Daoy (cell line): ENCODE measurements around the gene LRP1B. TPM values are rescaled to one million over a fixed set of nuclear protein-coding genes. Genes with fewer than 3 reads are reported as not detected.

ENCODE experiments used
- DNase-seq: peaks from one replicate; pipeline ENCODE4 v3.0.0-alpha.2; 2015; ENCODE audit warnings: low read depth
- total RNA-seq: library from RNA; depleted of rRNA; stranded (reverse); fragments of >200 nt; shearing (Covaris generic); gene quantifications from 2 replicates; pipeline ENCODE4 v1.2.3, GENCODE V29; 2014

LRP1B gene
- total RNA-seq, 1 experiment from 2014 or later = not detected

GRCh38 chr2:140918426-140918825, 1212.4 kb downstream of the LRP1B start:
- DNase-seq = no peak

GRCh38 chr2:140916410-140916809, 1214.4 kb downstream of the LRP1B start:
- no peak for DNase-seq

GRCh38 chr2:140910683-140911082, 1220.1 kb downstream of the LRP1B start:
- DNase-seq = no peak

- no peak for DNase-seq
These were observed 1225.6 kb downstream of the LRP1B start for GRCh38 chr2:140905083-140905781.

GRCh38 chr2:140895378-140895777, 1235.4 kb downstream of the LRP1B start:
- no peak for DNase-seq

- DNase-seq = no peak
These were observed 1237.1 kb downstream of the LRP1B start for GRCh38 chr2:140893685-140894084.

GRCh38 chr2:140892911-140893637, 1237.7 kb downstream of the LRP1B start:
- no peak for DNase-seq

GRCh38 chr2:140892436-140892835, 1238.4 kb downstream of the LRP1B start:
- no peak for DNase-seq

GRCh38 chr2:140891614-140892212, 1239.1 kb downstream of the LRP1B start:
- DNase-seq = no peak

GRCh38 chr2:140882671-140883620, 1247.9 kb downstream of the LRP1B start:
- DNase-seq = no peak

- no peak for DNase-seq
These were observed 1250.2 kb downstream of the LRP1B start for GRCh38 chr2:140880573-140880972.

GRCh38 chr2:140876015-140876414, 1254.8 kb downstream of the LRP1B start:
- no peak for DNase-seq

GRCh38 chr2:140873915-140874531, 1256.8 kb downstream of the LRP1B start:
- DNase-seq = no peak

GRCh38 chr2:140869925-140870324, 1260.9 kb downstream of the LRP1B start:
- no peak for DNase-seq

- no peak for DNase-seq
These were observed 1261.7 kb downstream of the LRP1B start for GRCh38 chr2:140869107-140869506.

- DNase-seq = no peak
These were observed 1265.0 kb downstream of the LRP1B start for GRCh38 chr2:140865837-140866236.

GRCh38 chr2:140863713-140864112, 1267.1 kb downstream of the LRP1B start:
- DNase-seq = no peak

- DNase-seq = no peak
These were observed 1268.6 kb downstream of the LRP1B start for GRCh38 chr2:140862181-140862580.

- no peak for DNase-seq
These were observed 1269.2 kb downstream of the LRP1B start for GRCh38 chr2:140861666-140862065.

- DNase-seq = no peak
These were observed 1275.3 kb downstream of the LRP1B start for GRCh38 chr2:140855471-140855870.

GRCh38 chr2:140851258-140851981, 1279.4 kb downstream of the LRP1B start:
- no peak for DNase-seq
